CD4-positive, alpha-beta T cell treated with Interleukin-17A for 1 hour (primary cell): ENCODE data around the gene LRBA.
A peak's percentile ranks its signal among the peaks of the same experiment; 100 is the strongest.
"Not testable (repeated sequence)": the region's sequence is repeated elsewhere in the genome, so short reads cannot be mapped to it uniquely, and the experiment has no call there.

Experiments used
- DNase-seq: peaks from one replicate; pipeline ENCODE4 v3.0.0-alpha.2; 2020

LRBA gene

DNA sequence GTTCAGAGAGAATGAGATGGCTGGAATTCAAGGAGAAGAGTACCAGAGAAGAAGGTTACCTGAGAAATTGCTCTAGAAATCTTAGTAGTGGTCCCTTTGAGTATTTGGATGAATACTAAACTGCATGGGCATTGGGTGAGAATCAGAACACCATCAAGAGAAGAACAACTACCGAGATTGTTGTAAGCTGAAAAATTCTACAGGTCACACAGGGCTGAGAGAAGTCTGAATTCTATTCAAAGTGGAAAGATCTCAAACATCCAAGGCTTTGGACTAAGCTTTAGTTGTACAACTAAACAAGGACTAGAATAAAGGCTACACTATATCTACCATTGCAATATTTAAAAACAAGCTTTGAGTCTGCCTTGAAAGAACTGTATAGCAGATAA, 40.8 kb downstream of the LRBA start:
- no peak for DNase-seq

DNA sequence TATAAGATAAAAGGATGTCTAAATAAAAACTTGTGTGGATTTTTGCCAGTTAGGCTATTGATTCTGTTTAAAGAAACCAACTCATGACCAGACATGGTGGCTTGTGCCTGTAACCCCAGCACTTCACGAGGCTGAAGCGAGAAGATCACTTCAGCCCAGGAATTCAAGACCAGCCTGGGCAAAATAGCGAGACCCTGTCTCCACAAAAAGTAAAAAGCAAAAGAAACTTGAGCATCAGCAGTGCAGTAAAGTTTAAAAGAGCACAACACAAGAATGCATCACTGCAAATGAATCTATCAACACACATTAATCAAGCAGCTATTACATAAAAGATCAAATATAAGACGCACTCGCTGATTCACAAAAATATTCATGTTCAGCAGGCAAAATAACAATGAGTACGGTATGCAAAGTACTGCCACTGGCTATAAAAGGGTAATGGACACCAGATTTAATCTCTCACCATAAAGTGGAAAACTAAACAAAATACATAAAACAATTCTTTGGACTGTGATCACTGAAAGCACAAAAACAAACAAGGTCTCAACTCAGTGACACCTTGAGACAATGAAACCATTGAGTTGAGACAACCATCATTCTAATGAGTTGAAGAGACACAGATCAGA, 41.3 kb downstream of the LRBA start:
- DNase-seq, result no peak

DNA sequence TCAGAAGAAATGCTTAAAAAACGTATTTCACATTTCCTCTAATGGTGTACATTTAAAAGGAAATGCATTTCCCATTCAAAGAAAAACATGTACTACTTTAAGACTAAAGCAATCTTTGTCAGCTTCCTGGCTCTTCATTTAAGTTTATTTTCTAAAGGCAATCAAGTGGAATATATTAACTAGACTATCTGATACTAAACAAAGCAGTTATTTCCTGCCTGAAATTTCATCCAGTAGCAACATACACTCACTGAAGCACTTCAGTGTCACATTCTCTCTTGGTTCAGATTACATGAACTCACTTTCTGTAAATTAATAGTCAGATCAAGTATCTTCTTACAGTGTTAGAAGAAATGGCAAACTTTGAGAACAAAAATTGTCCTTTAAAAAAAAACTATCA, 42.5 kb downstream of the LRBA start:
- DNase-seq, result no peak

DNA sequence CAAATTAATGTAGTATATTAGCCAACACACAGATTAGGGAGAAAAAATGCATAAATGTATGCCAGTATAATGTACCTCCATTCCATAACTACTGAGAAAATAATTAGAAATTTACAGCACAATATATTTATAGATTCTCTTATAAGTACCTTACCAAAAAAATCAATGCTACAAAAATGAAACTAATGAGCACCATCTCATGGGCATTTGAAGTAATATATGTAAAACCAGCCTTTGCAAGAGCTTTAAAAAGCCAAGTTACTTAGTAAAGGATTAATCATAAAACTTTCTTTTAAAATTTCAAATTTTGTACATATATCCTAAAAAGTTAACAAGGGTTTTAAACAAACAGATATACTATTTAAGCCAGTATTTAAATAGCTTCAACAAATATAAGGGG, 43.2 kb downstream of the LRBA start:
- DNase-seq, result no peak

DNA sequence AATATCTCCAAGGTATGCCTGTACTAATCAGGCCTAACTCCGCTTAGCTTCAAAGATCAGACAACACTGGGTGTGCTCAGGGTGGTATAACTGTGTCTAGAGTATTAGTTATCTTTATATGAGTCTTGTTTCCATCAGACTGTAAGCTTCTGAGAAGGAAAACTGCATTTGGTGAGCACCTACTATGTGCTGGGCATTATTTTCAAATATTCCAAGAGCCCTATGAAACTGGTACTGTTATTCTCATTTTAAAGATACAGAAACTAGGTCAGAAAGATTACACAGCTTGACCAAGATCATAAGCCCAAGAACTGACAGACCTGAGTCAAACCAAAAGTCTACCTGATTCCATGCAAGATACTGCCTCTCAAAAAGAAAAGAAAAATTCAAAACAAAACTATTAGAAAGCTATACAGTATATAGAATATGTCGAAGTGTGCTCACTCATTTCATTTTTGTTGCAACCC, 44.4 kb downstream of the LRBA start:
- DNase-seq, result no peak

DNA sequence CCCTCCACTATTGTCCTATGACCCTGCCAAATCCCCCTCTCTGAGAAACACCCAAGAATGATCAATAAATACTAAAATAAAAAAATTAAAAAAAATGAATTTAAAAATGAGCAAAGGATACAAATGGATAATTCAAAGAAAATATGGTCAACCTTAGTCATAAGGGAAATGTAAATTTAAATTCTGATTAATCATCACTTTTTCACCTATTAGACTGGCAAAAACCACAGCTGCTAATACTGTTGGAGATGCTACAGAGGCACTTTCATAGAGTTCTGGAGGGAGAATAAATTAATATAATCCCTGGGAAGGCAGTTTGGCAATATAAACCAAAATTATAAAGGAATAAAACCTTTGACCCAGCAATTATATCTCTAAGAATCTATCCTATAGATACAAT, 50.3 kb downstream of the LRBA start:
- no peak for DNase-seq

DNA sequence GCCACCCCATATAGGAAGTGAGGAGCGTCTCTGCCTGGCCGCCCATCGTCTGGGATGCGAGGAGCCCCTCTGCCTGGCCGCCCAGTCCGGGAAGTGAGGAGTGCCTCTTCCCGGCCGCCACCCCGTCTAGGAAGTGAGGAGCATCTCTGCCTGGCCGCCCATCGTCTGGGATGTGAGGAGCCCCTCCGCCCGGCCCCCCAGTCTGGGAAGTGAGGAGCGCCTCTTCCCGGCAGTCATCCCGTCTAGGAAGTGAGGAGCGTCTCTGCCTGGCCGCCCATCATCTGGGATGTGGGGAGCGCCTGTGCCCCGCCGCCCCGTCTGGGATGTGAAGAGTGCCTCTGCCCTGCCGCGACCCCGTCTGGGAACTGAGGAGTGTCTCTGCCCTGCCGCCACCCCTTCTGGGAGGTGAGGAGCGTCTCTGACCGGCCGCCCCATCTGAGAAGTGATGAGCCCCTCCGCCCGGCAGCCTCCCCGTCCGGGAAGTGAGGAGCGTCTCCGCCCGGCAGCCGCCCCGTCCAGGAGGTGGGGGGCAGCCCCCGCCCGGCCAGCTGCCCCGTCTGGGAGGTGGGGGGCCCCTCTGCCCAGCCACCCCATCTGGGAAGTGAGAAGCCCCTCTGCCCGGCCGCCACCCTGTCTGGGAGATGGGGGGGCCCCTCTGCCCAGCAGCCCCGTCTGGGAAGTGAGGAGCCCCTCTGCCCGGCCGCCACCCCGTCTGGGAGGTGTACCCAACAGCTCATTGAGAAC, 51.3 kb downstream of the LRBA start:
- not testable (repeated sequence) for DNase-seq

DNA sequence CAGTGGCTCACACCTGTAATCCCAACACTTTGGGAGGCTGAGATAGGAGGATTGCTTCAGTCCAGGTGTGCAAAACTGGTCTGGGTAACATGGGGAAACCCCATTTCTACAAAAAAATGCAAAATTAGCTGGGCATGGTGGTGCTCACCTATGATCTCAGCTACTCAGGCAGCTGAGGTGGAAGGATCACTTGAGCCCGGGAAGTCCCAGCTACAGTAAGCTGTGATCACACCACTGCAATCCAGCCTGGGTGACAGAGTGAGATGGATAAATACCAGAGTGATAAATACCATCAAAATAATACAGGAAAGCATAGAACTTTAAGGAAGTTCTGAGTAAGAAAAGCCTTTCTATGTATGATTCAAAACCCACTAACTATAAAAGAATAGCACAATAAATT, 52.8 kb downstream of the LRBA start:
- no peak for DNase-seq

DNA sequence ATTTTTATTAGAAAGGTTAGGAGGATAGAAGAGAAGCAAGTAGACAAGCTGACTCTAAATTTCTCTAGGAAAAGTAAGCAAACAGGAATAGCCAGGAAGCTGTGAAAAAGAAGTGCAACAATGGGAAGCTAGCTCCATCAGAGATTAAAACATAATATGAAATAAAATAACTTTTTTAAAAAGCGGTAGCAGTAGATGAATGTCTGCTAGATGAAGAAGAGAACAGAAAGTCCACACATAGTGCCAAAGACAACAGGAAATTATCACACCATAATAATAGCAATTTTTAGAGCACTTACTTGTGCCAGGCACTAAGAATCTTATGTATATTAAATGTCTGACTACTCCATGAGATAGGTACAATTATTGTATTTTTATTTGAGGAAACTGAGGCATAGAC, 53.5 kb downstream of the LRBA start:
- no peak for DNase-seq

DNA sequence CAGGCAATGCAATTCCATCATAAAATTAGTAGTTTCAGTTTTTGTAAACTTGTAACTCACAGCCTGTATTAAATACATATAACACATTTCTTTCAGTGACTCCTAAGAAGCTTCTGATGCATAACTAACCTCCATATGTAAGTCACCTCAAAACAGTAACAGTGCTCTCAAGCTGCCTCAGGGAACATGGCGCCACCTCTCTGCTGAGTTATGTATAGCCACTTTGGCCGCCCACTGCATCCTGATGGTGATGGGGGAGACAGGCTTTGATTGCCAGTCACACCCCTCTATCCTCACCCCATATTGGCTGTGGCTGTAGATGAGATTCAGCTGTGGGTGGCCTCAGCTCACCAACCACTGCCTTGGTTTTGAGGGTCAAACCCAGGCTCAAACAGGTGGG, 54.3 kb downstream of the LRBA start:
- DNase-seq, result peak; percentile 33

DNA sequence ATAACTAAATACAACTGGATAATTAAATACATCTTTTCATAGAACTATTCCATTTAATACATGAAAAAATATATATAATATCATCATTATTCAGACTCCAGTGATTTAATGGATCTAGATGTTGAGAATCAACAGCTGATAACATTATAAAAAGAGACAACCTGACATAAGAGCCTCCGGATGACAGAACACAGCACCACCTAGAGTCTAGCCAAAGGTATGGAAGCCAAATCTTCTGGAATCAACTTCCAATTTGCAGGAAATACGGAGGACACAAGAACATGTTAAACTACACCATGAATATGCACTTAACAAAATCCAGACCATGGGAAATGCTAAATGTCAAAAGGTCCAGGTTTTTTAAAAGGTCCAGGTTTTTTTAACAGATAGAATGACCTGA, 55.0 kb downstream of the LRBA start:
- no peak for DNase-seq

DNA sequence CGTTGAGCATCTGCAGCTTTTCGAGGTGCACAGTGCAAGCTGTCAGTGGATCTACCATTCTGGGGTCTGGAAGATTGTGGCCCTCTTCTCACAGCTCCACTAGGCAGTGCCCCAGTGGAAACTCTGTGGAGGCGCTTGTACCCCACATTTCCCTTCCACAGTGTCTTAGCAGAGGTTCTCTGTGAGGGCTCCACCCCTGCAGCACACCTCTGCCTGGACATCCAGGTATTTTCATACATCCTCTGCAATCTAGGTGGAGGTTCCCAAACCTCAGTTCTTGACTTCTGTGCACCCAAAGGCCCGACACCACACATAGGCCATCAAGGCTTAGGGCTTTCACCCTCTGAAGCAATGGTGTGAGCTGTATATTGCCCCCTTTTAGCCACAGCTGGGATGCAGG, 57.1 kb downstream of the LRBA start:
- DNase-seq, result not testable (repeated sequence)

DNA sequence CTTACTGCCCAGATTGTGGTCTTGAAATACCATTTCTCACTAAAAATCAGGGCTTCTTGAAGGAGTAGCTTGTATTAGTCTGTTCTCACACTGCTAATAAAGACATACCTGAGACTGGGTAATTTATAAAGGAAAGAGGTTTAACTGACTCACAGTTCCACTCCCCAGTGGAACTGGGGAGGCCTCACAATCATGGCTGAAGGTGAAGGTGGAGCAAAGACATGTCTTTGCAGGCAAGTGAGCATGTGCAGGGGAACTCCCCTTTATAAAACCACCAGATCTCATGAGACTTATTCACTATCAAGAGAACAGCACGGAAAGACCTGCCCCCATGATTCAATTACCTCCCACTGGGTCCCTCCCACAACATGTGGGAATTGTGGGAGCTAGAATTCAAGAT, 58.0 kb downstream of the LRBA start:
- not testable (repeated sequence) for DNase-seq

DNA sequence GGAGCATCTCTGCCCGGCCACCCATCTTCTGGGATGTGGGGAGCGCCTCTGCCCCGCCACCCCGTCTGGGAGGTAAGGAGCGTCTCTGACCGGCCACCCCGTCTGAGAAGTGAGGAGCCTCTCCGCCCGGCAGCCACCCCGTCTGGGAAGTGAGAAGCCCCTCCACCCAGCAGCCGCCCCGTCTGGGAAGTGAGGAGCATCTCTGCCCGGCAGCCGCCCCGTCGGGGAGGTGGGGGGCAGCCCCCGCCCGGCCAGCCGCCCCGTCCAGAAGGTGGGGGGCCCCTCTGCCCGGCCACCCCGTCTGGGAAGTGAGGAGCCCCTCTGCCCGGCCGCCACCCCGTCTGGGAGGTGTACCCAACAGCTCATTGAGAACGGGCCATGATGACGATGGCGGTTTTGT, 61.2 kb downstream of the LRBA start:
- not testable (repeated sequence) for DNase-seq

DNA sequence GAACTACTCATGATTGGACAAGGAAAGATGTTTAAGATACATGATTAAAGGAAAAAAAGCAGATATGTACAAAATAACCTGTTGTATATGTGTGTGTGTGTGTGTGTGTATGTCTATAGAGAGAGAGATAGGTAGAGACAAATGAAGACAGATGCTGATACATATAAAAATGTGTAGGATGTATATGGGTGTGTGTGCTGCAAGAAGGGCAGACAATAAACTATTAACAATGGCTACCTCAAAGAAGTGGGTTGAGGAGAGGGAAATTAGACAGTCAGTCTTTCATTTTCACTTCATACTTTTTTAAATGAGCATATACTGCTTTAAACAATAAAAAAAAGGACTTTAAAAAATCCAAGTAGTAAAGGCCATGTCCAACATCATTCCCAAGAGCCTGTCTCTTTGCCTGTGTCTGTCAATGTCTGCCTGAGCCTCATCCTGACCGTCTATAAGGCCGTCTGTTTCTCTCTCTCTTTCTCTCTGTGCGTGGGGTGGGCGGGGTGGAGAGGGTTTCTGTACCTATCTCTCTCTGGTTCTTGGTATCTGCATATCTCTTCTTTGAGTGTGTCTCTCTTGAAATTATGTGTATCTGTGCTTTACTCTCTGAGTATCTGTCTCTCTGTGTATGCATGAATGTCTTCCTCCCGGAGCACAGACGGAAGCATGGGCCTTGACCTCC, 62.8 kb downstream of the LRBA start:
- DNase-seq, result no peak

DNA sequence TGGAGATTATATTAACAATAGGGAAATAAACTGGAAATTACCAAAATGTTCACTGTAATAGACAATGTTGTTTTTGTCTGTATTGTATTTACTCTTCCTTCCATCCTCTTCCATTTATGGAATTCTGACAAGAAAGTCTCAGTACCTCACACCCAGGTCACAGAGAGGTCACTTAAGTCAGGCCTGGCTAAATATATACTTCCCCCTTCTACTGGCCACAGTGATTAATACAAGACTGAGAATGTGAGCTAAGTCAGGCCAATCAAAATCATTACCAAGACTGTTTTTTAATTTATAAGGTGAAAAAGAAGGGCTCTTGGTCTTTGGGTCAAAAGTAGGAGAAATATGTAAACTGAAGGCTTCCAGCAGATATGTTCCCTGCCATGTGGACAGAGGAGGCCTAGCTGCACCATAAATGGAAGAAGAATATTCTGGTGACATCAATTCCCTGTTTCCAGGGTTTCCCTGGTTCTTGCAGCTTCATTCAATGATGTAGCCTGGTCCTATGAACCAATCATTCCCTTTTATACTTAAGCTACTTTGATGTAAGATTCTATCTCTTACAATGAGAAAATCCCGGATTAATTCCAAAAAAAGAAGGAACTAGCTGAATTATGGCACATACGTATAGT, 64.3 kb downstream of the LRBA start:
- no peak for DNase-seq

DNA sequence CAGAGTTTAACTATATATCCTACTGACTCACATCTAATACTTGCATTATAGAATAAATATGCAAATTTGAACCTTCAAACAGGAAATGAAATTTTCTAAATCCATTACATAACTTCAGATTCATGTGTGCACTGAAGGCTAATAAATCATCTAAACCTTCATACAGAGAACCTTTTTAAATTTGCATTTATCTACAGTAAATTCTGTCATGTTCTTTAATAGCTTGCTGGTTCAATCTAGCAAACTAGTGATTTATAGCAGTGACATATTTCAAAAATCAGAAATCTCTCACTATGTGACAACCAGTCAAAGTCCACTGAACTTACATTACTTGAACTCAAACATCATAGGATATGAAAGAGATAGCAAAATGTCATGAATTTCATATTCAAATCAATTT, 65.1 kb downstream of the LRBA start:
- DNase-seq, result no peak

DNA sequence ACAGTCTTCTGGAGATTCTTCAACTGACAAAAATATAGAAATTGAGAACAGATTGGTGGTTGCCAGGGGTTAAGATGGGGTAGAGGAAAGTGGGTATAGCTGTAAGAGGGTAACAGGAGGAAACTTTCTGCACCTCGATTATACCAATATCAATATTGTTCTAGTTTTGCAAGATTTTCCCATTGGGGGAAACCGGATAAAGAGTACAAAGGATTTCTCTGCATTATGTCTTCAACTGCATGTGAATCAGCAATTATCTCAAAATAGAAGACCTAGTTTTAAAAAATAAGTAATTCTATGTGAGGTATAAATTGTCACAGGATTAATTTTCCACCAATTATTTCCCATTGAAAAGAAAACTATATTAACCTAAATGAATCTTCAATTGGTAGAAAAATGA, 65.7 kb downstream of the LRBA start:
- DNase-seq, result no peak

DNA sequence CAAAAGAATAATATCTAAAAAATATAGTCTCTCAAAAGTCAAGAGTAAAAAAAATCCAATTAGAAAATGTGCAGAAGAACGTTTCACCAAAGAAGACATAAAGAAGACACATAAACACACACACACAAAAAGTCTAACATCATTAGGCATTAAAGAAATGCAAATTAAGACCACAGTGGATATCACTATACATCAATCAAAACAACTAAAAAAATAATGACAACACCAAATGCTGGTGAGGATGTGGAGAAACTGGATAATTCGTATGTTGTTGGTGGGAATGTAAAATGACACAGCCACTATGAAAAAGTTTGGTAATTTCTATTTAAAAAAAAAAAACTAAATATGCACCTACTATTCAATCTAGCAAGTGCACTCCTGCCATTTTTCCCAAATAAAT, 66.4 kb downstream of the LRBA start:
- no peak for DNase-seq

DNA sequence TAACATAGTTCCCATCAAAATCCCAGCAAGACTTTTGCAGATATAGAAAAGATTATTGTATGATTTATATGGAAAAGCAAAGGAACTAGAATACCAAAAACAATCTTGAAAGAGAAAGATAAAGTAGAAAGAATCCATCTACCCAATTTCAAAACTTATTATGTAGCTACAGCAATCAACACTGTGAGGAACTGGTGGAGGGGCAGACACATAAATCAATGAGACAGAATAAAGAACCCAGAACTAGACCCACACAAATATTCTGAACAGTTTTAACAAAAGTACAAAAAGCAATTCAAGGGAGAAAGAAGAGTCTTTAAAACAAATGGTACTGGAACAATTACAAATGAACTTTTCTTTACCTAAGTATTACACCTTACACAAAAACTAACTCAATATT, 67.0 kb downstream of the LRBA start:
- no peak for DNase-seq

DNA sequence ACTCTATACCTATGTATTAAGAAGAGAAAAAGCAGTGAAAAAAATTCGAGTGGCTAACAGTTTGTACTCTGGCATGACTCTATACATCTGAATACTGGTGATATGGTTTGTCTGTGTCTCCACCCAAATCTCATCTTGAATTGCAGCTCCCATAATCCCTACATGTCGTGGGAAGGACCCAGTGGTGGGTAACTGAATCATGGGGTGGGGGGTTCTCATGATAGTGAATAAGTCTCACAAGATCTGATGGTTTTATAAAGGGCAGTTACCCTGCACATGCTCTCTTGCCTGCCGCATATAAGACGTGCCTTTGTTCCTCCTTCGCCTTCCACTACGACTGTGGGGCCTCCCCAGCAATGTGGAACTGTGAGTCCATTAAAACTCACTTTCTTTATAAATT, 70.4 kb downstream of the LRBA start:
- DNase-seq, result no peak

DNA sequence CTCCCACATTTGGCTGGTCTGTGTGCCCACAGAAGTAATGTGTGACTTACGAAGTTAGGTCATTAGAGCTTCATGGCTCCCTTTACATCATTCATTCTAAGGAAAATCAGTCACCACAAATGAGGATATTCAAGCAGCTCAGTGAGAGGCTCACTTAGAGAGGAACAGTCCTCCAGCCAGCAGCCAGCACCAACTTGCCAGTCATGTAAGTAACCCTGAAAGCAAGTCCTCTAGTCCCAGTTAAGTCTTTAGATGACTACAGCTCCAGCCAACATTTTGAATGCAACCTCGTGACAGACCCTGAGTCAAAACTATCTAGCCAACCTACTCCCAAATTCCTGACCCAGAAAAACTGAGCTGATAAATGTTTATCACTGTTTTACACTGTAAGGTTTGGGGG, 71.3 kb downstream of the LRBA start:
- DNase-seq, result no peak

DNA sequence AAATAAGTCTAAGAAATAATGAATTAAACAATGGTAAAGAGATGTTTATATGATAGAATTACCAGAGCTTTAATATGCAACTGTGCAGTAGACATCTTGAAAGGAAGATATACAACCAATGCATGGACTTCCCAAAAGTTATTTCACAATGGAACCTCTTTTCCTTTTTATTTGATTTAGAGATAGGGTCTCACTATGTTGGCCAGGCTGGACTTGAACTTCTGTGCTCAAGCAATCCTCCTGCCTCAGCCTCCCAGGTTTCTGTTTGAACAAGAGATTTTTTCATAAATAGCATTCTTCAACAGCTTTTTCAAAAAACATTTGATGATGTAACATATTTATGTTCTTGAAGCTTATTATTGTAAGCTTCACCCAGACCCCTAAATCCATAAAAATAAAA, 72.0 kb downstream of the LRBA start:
- no peak for DNase-seq

DNA sequence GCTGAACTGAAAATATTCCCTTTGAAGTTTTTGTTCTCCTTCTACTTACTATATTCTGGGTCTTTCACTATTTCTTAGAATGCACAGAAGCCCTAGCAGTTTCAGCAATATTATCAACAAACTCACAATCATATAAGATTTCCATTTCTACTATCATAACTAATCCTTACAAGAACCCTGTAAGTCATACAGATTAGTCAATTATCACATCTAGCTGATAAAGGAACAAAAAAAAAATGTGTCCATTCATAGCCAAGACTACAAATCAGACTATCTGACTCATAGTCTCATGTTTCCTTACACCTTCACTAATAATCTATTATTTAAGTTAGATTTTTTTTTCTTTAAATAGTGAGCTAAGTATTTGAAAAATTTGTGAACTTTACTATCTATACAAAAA, 72.5 kb downstream of the LRBA start:
- DNase-seq, result no peak
